Uterus (tissue), 2 donors: ENCODE data around the gene SAP30L.

Source experiments
- POLR2A ChIP-seq, 2 donors: fragments of 450-650 bp; IDR thresholded peaks; one replicate each; pipeline ENCODE4 v1.6.1; 2016; ENCODE audit warnings: antibody characterized with exemption in 2 of 2, mild to moderate bottlenecking in 1 of 2, moderate library complexity in 1 of 2
- TF ChIP-seq, protein P1 (sequence below), 4 experiments: fragments of 200-600 bp in 2 of 4; fragments of 450-650 bp in 2 of 4; sonication (generic) in 2 of 4; IDR thresholded peaks; one replicate each; pipeline ENCODE4 v1.5.1; 2016 to 2019; ENCODE audit warnings: antibody characterized with exemption in 4 of 4, mild to moderate bottlenecking in 2 of 4, moderate library complexity in 1 of 4

DNA sequence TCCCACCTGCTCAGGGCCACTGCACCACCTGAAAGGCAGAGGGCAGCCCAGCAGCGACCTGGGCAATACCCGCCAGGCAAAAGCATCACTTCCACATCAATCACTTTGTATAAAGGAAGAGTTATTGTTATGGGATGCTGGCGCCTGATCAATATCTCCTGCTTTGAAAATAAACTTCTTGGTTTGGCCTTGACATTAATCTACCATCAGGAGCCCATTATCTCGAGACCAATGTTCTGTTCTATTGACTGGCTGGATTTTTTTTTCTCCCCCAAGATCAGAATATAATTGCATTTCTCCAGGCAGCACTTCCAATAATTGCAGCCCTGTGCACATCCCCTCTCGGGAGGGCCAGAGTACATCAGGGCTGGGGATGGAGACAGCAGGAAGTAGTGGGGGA is 44.4 kb upstream of the SAP30L start:
- no peak for TF ChIP-seq POLR2A (IDR thresholded peaks at IDR 0.05)
- TF ChIP-seq, protein P1, sequence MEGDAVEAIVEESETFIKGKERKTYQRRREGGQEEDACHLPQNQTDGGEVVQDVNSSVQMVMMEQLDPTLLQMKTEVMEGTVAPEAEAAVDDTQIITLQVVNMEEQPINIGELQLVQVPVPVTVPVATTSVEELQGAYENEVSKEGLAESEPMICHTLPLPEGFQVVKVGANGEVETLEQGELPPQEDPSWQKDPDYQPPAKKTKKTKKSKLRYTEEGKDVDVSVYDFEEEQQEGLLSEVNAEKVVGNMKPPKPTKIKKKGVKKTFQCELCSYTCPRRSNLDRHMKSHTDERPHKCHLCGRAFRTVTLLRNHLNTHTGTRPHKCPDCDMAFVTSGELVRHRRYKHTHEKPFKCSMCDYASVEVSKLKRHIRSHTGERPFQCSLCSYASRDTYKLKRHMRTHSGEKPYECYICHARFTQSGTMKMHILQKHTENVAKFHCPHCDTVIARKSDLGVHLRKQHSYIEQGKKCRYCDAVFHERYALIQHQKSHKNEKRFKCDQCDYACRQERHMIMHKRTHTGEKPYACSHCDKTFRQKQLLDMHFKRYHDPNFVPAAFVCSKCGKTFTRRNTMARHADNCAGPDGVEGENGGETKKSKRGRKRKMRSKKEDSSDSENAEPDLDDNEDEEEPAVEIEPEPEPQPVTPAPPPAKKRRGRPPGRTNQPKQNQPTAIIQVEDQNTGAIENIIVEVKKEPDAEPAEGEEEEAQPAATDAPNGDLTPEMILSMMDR (IDR thresholded peaks at IDR 0.05) = no peak
